Measurements from ENCODE around the gene MAP7.

DNA sequence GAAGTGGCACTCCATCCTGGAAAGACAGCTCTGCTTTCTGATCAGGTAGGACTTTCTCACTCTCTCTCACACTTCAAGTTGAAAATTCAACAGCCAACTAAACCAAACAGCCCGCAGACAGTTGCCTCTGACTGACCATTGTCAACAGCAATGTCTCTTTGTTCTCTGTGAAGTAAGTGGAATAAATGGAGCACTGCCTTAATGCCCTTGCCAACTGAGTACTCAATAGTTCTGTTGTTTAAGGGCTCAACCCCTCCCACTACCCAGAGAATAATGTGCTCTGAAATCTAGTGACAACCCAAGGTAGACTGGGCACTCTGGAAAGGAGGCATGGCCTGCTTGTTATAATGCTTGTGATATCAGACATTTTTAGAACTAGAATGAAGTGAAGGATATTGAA, 243.8 kb downstream of the MAP7 start:
- TF ChIP-seq CTCF (conservative IDR thresholded peaks at IDR 0.05; ENCODE audit: low read length): no peak
- no peak for TF ChIP-seq EZH2phosphoT487 (IDR thresholded peaks at IDR 0.05; ENCODE audit: borderline replicate concordance, low read depth, low read length)
